Measurements from ENCODE around the gene MED15.

The MED15 gene

DNA sequence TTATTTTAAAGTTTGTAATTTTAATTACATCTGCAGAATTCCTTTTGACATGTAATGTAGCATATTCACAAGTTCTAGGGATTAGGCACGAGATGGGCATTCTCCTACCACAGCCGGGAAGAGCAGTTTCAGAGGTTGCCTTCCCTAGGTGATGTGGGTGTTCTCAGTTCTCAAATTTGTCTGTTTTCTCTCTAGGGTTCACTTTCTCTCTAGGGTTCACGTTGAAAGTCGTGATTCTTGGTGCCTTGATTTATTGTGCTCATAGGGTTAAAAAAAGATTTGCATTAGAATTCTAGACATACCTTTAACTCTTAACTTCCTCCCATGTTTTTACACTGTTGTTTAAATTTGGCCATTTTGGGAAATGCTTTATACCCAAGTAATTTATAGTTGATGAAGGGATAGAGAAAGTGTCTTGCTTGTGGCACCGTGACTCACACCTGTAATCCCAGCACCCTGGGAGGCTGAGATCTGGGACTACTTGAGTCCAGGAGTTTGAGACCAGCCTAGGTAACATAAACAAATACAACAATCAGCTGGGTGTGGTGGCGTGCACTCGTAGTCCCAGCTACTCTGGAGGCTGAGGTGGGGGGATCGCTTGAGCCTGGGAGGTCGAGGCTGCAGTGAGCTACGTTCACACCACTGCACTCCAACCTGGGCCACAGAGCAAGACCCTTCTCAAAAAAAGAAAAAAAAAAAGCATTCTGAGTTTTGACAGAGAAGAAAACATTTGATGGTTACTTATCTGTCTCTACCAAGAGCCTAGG is 3.6 kb downstream of the MED15 start:
- DNase-seq: no peak

DNA sequence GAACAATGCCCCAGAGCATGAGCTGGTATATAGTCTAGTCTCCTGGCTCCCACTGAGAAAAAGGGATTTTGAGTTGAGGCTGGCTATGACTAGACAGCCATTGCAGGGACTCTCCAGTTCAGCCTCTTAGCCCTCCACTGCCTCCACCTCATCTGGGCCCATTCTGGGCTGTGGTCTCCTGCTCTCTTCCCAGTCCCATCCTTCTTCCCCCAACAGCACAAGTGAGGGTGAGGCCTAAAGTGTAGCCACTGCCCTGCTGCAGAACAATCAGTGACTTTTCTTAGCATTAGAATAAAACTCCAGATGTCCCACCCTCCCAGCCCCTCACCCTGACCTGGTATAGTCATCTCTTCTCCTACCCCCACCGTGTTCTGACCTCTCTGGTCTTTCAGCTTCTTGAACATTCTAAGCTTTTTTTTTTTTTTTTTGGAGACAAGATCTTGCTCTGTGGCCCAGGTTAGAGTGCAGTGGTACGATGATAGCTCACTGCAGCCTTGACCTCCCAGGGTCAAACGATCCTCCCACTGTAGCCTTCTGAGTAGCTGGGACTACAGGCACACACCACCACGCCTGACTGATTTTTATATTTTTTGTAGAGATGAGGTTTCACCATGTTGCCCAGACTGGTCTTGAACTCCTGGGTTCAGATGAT is 4.3 kb downstream of the MED15 start:
- no peak for DNase-seq

DNA sequence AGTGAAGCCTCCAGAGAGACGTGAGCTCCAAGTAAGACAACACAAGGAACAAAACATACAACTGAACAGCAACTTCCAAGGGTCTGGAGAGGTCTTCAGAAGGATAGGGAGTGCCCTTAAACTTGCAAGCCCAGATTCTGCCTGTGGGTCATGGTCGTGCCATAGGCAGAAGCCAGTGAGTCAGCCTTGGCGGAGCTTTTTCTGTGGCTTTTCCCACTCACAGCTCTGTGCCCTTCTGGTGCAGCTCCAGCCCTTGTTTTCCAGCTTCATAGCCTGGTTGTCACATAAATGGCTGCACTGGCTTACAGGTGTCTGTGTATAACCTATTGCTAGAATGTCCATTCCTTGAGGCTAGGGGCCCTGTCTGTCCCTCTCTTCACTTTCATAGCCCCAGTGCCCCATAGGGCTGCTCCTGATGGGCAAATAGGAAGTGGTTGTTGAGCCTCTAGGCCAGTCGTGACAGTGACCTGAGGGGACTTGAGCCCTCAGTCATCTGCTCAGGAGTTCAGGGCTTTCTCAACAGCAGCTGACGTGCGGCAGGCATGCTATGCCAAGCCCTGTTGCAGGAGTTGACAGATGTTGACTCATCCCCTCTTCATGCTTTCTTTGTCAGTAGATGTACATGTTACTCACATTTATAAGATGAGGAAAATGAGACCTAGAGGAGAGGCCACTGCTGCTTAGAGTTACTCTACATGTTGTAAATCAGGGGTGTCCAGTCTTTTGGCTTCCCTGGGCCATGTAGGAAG is 7.4 kb downstream of the MED15 start:
- no peak for DNase-seq

DNA sequence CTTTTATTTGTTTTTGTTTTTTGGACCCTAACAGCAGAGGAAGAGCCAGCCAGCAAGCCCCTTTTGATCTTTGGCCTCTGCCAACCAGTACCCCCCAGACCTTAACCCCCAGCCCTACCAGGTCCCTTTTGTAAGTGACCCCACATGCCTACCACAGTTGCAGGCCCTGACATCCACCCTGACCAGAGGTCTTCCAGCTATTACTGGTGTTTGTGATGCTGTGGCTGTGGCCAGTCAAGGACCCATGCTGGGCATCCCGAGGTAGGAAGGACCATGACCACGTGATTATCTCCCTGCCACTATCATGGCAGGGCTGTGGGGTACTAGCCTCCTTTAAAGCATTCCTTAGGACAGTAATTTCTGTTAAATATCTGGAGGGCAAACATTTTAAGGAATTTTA is 9.0 kb downstream of the MED15 start:
- no peak for DNase-seq

DNA sequence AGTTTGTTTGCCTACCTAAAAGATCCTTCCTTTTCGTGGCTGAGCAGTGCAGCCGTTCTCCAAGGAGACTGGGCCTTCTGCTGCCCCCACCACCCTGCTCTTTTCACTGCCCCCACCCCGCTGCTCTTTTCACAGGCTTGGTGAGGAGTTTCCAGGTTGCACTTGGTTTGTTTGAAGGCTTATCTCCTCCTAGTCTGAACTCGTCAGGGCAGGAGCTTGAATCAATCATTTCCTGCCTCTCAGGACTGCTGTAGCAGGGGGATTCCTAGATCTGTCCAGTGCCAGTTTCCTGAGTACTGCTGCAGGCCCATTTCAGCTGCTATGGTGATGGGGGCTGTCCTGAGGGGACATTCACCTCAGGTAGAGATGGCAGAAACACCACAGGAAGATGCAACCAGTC is 10.0 kb downstream of the MED15 start:
- no peak for DNase-seq

DNA sequence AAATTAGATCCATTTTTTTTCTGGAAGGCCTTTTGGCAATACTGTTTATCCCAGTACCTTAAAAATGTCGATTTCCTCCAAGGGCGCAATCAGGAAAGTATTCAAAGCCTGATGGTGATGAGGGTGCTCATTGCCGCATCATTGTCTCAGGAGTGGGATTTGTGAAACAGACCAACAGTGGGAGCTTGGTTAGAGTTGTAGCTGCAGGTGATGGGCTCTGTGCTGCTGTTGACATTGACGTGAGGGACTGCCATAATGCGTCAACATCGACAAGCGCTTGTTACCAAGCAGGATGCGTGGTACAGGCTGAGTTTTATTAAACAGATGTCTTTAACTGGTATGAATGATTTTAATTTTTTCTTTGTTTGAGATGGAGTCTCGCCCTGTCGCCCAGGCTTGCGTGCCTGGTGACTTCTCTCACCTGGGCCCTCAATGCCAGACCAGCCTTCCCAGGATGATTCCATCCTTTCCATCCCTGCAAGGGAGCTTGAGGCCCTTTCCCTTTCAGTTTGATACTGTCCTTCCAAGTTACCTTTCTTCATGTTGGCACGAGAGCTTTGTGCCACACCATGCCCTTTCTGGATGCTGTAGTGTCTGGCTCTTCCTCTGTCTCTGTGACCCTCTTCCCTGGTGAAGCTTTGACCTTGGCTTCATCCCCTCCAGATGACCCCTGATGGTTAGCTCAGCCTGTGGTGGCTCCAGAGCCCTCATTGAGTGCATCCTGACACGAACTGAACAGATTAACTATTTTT is 10.6 kb downstream of the MED15 start:
- DNase-seq: no peak

DNA sequence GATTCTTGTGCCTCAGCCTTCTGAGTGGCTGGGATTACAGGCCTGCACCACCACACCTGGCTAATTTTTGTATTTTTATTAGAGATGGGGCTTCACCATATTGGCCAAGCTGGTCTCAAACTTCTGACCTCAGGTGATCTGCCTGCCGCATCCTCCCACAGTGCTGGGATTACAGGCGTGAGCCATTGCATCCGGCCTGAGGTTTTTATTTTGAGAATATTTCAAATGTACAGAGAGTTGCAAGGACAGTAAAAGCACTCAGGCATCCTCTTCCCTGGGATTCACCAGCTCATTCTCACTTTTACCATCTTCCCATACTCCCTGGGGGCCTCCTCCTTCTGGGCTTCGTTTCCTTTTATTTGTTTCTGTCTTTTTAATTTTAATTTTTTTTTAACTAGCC is 12.1 kb downstream of the MED15 start:
- no peak for DNase-seq

DNA sequence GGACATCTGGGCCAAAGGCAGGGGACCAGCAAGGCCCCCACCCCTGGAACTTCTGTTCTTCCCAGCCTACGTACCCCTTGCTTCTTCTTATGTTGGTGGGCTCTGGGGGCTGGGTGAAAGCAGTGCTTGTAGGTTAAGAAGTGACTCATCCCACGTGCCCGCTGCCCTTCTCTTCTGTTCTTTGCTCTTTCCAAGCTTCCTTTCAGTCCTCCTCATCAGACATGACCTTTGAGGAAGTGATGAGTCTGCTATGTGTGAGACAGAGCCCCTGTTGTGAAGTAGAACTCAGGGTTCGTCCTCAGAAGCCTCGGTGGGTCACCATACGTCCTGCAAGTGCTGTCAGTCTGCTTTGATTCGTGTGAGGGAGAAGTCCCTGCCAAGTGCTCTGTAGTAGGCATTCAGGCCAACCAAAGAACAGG is 12.7 kb downstream of the MED15 start:
- DNase-seq: no peak

DNA sequence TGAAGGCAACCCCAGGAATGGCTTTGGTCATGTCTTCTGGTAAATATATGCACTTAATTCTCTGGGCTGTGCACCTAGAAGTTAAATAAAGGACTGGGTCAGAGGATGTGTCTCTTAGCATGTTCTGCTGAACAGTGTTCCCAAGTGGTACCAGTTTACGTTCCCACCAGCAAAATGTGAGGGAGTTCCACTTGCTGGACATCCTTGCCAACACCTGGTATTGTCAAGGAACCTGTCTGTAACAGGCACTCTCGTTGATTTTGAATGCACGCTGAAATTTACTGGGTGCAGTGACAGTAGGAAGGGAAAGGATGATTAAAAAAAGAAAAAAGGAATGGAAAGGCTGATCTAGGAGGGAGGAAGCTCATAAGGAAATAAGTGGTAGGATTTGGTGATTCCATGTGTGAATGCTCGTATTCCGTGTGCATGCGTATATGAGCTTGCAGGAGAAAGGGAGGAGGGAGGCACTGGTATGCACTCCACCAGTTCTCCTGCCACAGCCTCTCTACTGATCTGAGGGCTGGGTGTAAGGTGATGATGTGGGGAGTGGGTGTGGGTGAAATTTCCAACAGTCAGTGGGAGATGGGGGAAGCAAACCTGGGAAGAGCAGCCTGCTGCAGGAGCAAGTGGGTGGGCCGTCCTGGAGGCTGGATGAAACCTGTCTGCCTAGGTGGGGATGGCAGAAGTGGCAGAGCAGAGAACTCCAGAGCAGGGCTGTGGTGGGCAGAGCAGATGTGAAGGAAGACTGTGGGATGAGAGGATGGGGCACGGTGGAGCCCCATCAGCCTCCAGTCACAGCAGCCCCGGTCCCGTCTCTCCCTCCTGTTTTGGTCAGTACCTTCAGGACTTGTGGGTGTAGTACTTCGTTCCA is 15.0 kb downstream of the MED15 start:
- no peak for DNase-seq

DNA sequence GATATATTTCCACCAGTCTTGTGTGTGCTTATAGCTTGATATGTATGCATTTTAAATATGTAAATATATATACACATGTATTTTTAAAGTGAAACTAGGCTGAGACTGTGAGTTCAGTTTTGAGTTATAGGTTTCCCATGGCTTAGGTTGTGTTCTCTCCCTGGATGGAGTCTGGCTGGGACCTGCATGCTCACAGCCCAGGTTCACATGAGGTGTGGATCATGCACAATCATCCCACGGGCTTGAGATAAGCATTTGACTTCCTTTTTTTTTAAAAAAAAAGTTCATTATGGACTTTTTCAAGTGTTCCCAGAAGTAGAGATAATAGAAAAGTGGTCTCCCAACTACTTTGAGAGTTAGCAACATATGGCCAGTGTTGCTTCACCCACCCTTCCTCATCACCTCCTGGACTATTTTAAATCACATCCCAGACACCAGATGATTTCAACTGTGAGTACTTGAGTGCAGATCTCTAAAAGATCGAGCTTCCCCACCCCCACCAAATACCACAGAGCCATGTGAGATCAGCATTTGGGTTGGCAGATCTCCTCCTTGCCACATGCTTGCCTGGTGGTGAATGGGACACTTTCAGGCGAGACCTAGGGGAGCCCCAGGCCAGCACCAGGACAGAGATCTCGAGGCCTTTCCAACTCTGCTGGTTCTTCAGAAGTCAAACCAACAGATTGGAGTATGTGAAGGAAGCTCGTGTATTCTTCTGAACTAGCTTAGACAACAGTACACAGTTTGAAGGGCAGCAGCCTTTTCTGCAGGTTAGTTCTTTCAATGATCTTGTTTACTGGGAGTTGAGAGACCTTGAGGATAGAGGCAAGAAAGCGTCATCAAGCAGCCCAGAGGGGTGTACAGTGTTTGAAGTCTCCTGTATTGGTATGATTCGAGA is 15.9 kb downstream of the MED15 start:
- DNase-seq: peak; percentile 20

DNA sequence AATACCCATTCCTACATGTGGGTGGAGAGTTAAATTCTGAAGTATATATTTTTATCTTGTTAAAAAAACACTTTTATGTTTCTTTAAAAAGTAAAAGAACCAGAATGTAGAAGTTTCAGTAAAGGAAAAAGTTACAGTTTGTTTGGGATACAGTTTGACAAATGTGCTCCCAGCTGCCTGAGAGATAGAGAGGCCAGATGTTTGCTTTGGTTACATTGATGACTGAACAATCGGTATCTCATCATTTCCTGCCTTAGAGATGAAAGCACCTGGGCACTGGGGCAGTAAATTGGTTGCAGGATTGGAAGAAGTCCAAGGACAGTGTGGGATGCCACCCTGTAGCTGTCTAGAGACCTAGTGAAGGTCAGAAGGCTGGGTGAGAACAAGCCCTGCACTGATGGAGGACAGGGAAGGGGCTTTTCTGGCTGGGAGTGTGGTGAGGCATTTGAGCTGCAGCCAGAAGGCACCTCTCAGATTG is 16.6 kb downstream of the MED15 start:
- no peak for DNase-seq

DNA sequence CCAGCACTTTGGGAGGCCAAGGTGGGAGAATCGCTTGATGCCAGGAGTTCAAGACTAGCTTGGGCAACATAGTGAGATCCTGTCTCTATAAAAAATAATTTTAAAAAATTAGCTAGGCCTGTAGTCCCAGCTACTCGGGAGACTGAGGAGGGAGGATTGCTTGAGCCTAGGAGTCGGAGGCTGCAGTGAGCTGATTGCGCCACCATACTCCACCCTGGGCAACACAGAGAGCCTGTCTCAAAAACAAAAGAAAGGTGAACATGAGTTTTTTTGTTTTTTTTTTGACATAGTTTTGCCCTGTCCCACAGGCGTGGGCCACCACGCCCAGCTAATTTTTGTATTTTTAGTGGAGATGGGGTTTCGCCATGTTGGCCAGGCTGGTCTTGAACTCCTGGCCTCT is 17.6 kb downstream of the MED15 start:
- DNase-seq: no peak

DNA sequence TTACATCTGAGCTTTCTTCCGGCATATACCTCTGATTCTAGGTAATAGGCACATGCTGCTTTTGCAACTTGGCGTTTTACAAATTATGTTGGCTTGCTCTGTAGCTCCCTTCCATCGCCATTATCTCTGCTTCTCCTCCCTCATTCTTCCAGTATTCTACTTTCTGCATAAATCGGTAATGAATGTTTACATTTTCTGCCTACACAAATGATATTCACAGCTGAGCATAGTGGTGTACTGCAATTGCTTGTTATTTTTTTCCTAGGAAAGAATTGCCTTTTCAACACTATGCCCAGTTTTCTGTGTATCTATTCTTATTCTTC is 18.9 kb downstream of the MED15 start:
- no peak for DNase-seq

DNA sequence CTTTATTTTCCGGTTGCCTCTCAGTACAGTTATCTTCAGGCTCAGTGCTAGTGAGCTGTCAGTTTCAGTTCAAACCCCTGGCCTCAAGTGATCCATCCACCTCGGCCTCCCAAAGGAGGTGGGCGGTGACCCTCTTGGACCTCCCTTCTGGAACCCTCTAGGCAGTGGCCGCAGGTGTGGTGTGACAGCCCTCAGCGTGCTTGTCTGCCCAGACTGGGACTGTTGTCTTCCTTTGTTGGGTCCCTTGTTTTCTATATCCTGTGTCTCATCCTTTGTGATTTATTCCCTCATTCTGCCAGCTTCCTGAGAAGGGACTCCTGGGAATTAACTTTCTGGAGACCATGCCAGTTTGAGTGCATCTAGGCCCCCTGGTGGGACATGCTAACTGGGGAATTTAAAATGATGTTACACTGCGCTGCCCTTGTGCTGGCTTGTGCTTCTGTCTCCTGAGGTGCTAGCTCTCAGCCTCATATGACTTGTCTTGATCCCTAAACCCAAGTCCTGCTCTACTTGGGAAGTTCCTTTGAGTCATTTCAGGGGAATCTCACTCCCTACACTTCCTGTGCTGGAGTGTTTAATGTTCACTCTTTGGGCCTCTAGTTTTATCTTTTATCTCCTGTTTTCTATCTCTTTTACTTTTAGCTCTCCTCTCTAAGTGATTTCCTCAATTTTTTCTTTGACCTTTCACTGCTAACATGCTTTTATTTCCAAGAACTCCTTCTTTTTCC is 19.4 kb downstream of the MED15 start:
- no peak for DNase-seq

DNA sequence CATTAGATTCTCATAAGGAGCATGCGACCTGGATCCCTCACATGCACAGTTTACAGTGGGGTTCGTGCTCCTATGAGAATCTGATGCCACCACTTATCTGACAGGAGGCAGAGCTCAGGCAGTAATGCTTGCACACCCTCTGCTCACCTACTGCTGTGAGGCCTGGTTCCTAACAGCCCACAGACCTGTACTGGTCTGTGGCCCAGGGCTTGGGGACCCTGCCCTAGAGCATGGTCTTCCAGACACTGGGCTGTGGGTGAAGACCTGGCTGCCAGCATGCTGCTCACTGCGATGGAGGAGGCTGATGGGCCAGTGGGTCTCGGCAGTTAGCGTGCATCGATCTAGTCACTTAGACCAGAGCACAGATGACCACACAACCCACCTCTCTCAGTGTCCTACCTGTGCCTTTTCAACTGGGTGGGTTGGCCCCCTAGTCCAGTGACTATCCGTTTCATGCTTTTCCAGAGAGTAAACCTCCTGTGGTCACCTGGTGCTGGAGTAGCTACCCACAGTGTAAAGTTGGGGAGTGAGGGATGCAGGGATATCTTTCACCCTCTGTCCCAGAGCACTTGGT is 21.1 kb downstream of the MED15 start:
- DNase-seq: no peak

DNA sequence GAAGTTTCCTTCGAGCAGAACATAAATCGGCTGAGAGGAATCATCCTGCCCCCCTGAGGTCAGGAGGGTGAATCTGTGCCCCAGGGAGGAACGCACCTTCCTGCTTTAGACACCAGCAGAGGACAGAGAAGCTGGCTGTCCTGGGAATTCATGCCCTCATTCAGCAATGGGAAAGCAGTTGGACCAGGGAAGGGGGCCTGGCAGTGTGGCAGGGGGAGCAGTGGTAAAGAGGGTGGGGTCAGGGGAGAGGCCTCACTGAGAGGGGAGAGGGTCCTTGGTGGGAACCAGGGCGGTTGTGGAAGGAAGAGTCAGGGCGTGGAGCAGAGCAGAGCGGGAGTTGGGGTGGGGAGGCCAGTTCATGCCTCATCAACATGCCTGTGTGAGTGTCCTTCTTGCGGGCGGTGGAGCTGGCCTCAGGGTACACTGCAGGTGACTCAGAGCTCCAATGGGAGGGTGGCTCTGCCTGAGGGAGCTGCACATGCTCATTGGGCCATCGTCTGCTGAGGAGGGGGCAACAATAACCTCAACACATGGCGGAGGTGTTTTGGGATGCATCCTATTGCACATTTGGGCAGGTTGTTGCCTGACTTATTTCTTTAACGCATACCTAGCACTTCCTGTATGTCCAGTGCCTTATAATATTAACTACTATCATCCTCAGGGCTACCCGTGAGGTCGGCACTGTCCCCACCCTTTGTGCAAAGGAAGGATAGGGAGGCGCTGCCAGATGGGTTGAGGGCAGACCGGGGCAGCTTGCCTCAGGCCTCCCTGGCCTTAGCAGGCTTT is 23.2 kb downstream of the MED15 start:
- DNase-seq: no peak

DNA sequence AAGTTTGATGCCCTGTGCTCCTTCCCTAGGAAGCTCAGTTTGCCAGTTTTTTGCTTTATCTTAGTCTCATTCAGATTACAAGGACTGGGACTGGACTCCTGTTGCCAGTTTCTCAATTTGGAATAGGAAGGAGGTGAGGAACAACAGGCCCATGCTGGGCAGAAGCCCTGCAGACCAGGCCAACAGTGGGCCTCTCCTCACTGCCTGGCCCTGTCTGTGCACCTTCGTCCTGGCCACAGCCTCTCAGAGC is 23.7 kb downstream of the MED15 start:
- DNase-seq: no peak

DNA sequence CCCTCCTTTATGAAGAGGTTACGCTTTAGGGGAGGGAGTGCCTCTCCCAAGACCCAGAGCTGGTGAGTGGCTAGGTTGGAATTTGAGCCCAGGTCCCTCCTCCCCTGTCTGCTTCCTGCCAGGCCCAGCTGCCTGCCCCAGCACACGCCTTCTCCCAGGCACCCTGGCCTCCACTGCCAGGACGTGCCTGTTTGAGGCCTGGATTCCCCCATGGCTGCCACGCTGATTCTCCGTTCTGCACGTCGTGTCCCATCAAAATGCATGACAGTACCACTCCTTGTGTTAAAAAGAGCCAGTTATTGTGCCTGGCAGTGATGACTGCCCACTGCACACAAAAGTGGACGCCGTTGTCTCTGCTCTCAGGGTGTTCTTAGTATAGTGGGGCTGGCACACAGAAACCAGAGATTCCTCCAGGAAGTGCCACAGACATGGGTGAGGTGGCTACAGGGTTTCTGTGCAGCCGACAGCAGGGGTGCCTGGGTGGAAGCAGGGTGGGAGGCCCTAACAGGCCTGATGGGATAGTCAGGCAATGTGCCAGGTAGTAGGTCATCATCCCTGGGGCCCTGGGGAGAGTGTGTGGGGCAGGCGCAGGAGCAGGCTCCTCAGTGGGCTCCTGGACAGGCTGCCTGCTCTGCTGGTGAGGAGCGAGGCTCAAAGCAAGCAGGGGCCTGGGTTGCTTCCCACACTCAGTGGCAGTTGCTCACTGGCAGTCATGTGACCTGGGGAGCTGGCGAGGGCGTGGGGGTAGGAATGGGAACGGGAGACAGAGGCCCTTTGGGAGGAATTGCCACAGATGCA is 24.2 kb downstream of the MED15 start:
- no peak for DNase-seq

All from activated naive CD4-positive, alpha-beta T cell treated with Interleukin-2 at 50 U/mL for 16 hours (primary cell).